GM12873 (cell line): ENCODE measurements around the gene GMCL2.

Experiments
- CTCF ChIP-seq: IDR thresholded peaks from 2 replicates; pipeline ENCODE4 v1.5.1; 2012; ENCODE audit warnings: low read depth, mild to moderate bottlenecking, moderate library complexity, low read length, control low read depth; ENCODE audit not compliant: insufficient read depth; ENCODE audit errors: missing control alignments

GMCL2 gene

GRCh38 chr5:178207917-178208280 lies 20.7 kb upstream of the GMCL2 start:
- TF ChIP-seq CTCF: no peak

GRCh38 chr5:178207183-178207916 lies 20.2 kb upstream of the GMCL2 start:
- TF ChIP-seq CTCF: no peak

- no peak for TF ChIP-seq CTCF
Observed at GRCh38 chr5:178206166-178207101, 19.3 kb upstream of the GMCL2 start.

GRCh38 chr5:178205749-178206047 lies 18.5 kb upstream of the GMCL2 start:
- no peak for TF ChIP-seq CTCF

GRCh38 chr5:178204935-178205748 lies 18.0 kb upstream of the GMCL2 start:
- no peak for TF ChIP-seq CTCF

GRCh38 chr5:178204182-178204934 lies 17.2 kb upstream of the GMCL2 start, which contains the start of gene HNRNPAB:
Gene HNRNPAB, plus strand, starts transcription at chr5:178204533. Its CDS starts 305 bp downstream, at chr5:178204838.
- no peak for TF ChIP-seq CTCF
